CD4-positive, alpha-beta T cell treated with Interleukin-21 for 1 hour (primary cell): Measurements from ENCODE around the gene KCNK17.

ENCODE experiments used
- DNase-seq: peaks from one replicate; pipeline ENCODE4 v3.0.0-alpha.2; 2020

The KCNK17 gene

GRCh38 chr6:39314273-39314795 is at the start of gene KCNK17:
KCNK17 (minus strand) TSS chr6:39314419; CDS start chr6:39314320, 99 bp downstream.
- DNase-seq: no peak

GRCh38 chr6:39363280-39363679 is 49.1 kb upstream of the KCNK17 start:
- DNase-seq: no peak

- DNase-seq: no peak
These were observed 48.3 kb upstream of the KCNK17 start for GRCh38 chr6:39362487-39362865.

GRCh38 chr6:39361657-39362486 is 47.7 kb upstream of the KCNK17 start:
- peak; percentile 25 for DNase-seq

- DNase-seq: no peak
These were observed 46.2 kb upstream of the KCNK17 start for GRCh38 chr6:39360378-39360777.

- DNase-seq: no peak
These were observed 43.9 kb upstream of the KCNK17 start for GRCh38 chr6:39357998-39358686.

- no peak for DNase-seq
These were observed 39.6 kb upstream of the KCNK17 start for GRCh38 chr6:39353698-39354315.

GRCh38 chr6:39350723-39351505 is 36.7 kb upstream of the KCNK17 start:
- DNase-seq: no peak

- no peak for DNase-seq
These were observed 34.5 kb upstream of the KCNK17 start for GRCh38 chr6:39348740-39349139.

GRCh38 chr6:39347906-39348585 is 33.8 kb upstream of the KCNK17 start:
- DNase-seq: peak; percentile 38

- no peak for DNase-seq
These were observed 33.0 kb upstream of the KCNK17 start for GRCh38 chr6:39347206-39347605.

- no peak for DNase-seq
These were observed 30.6 kb upstream of the KCNK17 start for GRCh38 chr6:39344821-39345280.

- DNase-seq: no peak
These were observed 29.2 kb upstream of the KCNK17 start for GRCh38 chr6:39343396-39343870.

- no peak for DNase-seq
These were observed 28.6 kb upstream of the KCNK17 start for GRCh38 chr6:39342692-39343395.

- no peak for DNase-seq
These were observed 27.7 kb upstream of the KCNK17 start for GRCh38 chr6:39341937-39342336.

- no peak for DNase-seq
These were observed 27.1 kb upstream of the KCNK17 start for GRCh38 chr6:39341352-39341751.

GRCh38 chr6:39339868-39340550 is 25.8 kb upstream of the KCNK17 start:
- DNase-seq: no peak

GRCh38 chr6:39339096-39339867 is 25.1 kb upstream of the KCNK17 start:
- DNase-seq: no peak

- no peak for DNase-seq
These were observed 24.2 kb upstream of the KCNK17 start for GRCh38 chr6:39338397-39338796.
